ENCODE results near the gene LRRC27. TPM values are rescaled to one million over a fixed set of nuclear protein-coding genes. Genes with fewer than 3 reads are reported as not detected.

The LRRC27 gene
- total and polyA plus RNA-seq, 12 donors: 6.5 to 17.6 (median 9.9) TPM

GRCh38 chr10:132319853-132320653 is 11.9 kb upstream of the LRRC27 start:
- TF ChIP-seq POLR2A (IDR thresholded peaks at IDR 0.05) (peak in 1 of 2 donors; percentile 46), CTCF (IDR thresholded peaks at IDR 0.05) (no peak)
- Histone ChIP-seq H3K36me3 (replicated peaks in 1 of 2) (no peaks in the 10 kb centered on the region), H3K4me1 (replicated peaks in 1 of 2) (peaks cover 12 to 29% of the 10 kb centered on the region in 2 donors), H3K9me3 (replicated peaks in 1 of 3) (no peaks in the 10 kb centered on the region), H3K27me3 (no peaks in the 10 kb centered on the region), H3K27ac (peak overlapping the region in 4 of 5 donors; percentile 36 to 85 (median 81)), H3K4me3 (peak overlapping the region in 1 of 4 donors; percentile 3)
- intact Hi-C loops (cut with DNase I): no loop called here
- 36 to 44% (median 38%) methylated on average over 14 to 15 of the region's 15 CpGs for WGBS, 4 donors
- DNase-seq: peak; percentile 65 to 83 (median 78)

- intact Hi-C loops (cut with DNase I): no loop called here
- peaks cover 12 to 29% of the 10 kb centered on the region in 2 donors for H3K4me1 ChIP-seq (replicated peaks in 1 of 2)
- H3K4me3 ChIP-seq: no peak overlapping the region
- no peaks in the 10 kb centered on the region for H3K27me3 ChIP-seq
- TF ChIP-seq CTCF (IDR thresholded peaks at IDR 0.05): no peak
- no peak for TF ChIP-seq POLR2A (IDR thresholded peaks at IDR 0.05)
- no peaks in the 10 kb centered on the region for H3K36me3 ChIP-seq (replicated peaks in 1 of 2)
- WGBS, 4 donors: 82 to 91% (median 84%) methylated on average over 7 to 13 of the region's 13 CpGs
- peak overlapping the region in 4 of 5 donors; percentile 36 to 85 (median 81) for H3K27ac ChIP-seq
- no peak for DNase-seq
- H3K9me3 ChIP-seq (replicated peaks in 1 of 3): no peaks in the 10 kb centered on the region
These were observed 11.1 kb upstream of the LRRC27 start for GRCh38 chr10:132320654-132321469.

GRCh38 chr10:132321726-132322125 is 10.3 kb upstream of the LRRC27 start:
- DNase-seq: peak in 1 of 7 donors; percentile 8
- intact Hi-C loops (cut with DNase I): no loop called here
- Histone ChIP-seq H3K4me1 (replicated peaks in 1 of 2) (peaks cover 12 to 29% of the 10 kb centered on the region in 2 donors), H3K4me3 (no peak overlapping the region), H3K36me3 (replicated peaks in 1 of 2) (no peaks in the 10 kb centered on the region), H3K27ac (no peak overlapping the region), H3K27me3 (no peaks in the 10 kb centered on the region), H3K9me3 (replicated peaks in 1 of 3) (no peaks in the 10 kb centered on the region)
- TF ChIP-seq CTCF (IDR thresholded peaks at IDR 0.05): no peak
- TF ChIP-seq POLR2A (IDR thresholded peaks at IDR 0.05): no peak
- 89 to 96% (median 95%) methylated on average over 10 of the region's 10 CpGs for WGBS, 4 donors

- H3K9me3 ChIP-seq (replicated peaks in 1 of 3): no peaks in the 10 kb centered on the region
- no peaks in the 10 kb centered on the region for H3K27me3 ChIP-seq
- no peak overlapping the region for H3K4me3 ChIP-seq
- intact Hi-C loops (cut with DNase I): no loop called here
- peaks cover 12 to 29% of the 10 kb centered on the region in 2 donors for H3K4me1 ChIP-seq (replicated peaks in 1 of 2)
- peak in 2 of 7 donors; percentile 15 to 45 for DNase-seq
- no peak for TF ChIP-seq POLR2A (IDR thresholded peaks at IDR 0.05)
- peak in 1 of 6 experiments; percentile 12 for TF ChIP-seq CTCF (IDR thresholded peaks at IDR 0.05)
- WGBS, 4 donors: 49 to 67% (median 54%) methylated on average over 6 of the region's 6 CpGs
- no peaks in the 10 kb centered on the region for H3K36me3 ChIP-seq (replicated peaks in 1 of 2)
- H3K27ac ChIP-seq: peak overlapping the region in 3 of 5 donors; percentile 2 to 56 (median 43)
These were observed 9.4 kb upstream of the LRRC27 start for GRCh38 chr10:132322586-132323048.

Measured in adrenal gland (tissue), 12 donors.